ENCODE data around the gene PKIG.

GRCh38 chr20:44609516-44610312, 27.3 kb downstream of the PKIG start:
- TF ChIP-seq CTCF (IDR thresholded peaks at IDR 0.05) = peak; percentile 97 to 98 (median 98)
- no peak for TF ChIP-seq EP300 (IDR thresholded peaks at IDR 0.05)
- no peak for TF ChIP-seq POLR2A (IDR thresholded peaks at IDR 0.05)

Data from sigmoid colon (tissue), 4 donors.